Mesodermal cell (in vitro differentiated cells): ENCODE data around the gene C19orf38. TPM values are rescaled to one million over a fixed set of nuclear protein-coding genes. Genes with fewer than 3 reads are reported as not detected.

Experiments
- H3K27ac ChIP-seq: 2 replicates; pipeline ENCODE4 v1.7.0; 2013; ENCODE audit warnings: mild to moderate bottlenecking, low read depth, low read length, moderate library complexity; ENCODE audit not compliant: severe bottlenecking
- H3K36me3 ChIP-seq: 2 replicates; pipeline ENCODE4 v1.7.1; 2013; ENCODE audit warnings: mild to moderate bottlenecking, low read length, moderate library complexity; ENCODE audit not compliant: control insufficient read depth, insufficient read depth
- H3K4me1 ChIP-seq: one replicate; pipeline ENCODE4 v1.7.1; 2013; ENCODE audit warnings: mild to moderate bottlenecking, low read length; ENCODE audit not compliant: insufficient read depth, control insufficient read depth, poor library complexity, severe bottlenecking
- H3K4me3 ChIP-seq: 2 replicates; pipeline ENCODE4 v1.7.0; 2013; ENCODE audit warnings: low read length, control low read depth, mild to moderate bottlenecking; ENCODE audit not compliant: insufficient read depth, poor library complexity, severe bottlenecking; ENCODE audit errors: extremely low read depth
- H3K9me3 ChIP-seq: 2 replicates; pipeline ENCODE4 v1.7.1; 2013; ENCODE audit warnings: mild to moderate bottlenecking, low read length, moderate library complexity; ENCODE audit not compliant: control insufficient read depth
- WGBS, 2 experiments: methylation state at CpG; one replicate each; pipeline ENCODE4 v1.1.5; 2013; ENCODE audit warnings: missing lambda C conversion rate in 2 of 2; ENCODE audit not compliant: insufficient coverage in 2 of 2; 5-methylcytosine and 5-hydroxymethylcytosine counted together
- polyA plus RNA-seq, 2 experiments: library from polyadenylated mRNA; stranded (reverse); fragments of 50-300 nt; gene quantifications; one replicate each; pipeline ENCODE4 v1.2.3, GENCODE V29; 2013

Gene C19orf38, protein sequence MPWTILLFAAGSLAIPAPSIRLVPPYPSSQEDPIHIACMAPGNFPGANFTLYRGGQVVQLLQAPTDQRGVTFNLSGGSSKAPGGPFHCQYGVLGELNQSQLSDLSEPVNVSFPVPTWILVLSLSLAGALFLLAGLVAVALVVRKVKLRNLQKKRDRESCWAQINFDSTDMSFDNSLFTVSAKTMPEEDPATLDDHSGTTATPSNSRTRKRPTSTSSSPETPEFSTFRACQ
- 0.81 TPM for polyA plus RNA-seq (2013, experiment 1 of 2)
- polyA plus RNA-seq (2013, experiment 2 of 2): not detected

GRCh38 chr19:10848230-10848856 lies at the start of gene C19orf38:
Gene C19orf38 (plus strand): TSS chr19:10848415. CDS start chr19:10848509, 94 bp downstream.
- Histone ChIP-seq H3K4me1 (no peaks in the 10 kb centered on the region), H3K27ac (no peak within 1 kb of the TSS), H3K36me3 (no peaks in the 10 kb centered on the region), H3K9me3 (peaks cover 6% of the 10 kb centered on the region), H3K4me3 (no peak within 1 kb of the TSS)
- WGBS, 2 experiments: 78 to 82% methylated on average over 5 to 6 of the region's 14 CpGs

DNA sequence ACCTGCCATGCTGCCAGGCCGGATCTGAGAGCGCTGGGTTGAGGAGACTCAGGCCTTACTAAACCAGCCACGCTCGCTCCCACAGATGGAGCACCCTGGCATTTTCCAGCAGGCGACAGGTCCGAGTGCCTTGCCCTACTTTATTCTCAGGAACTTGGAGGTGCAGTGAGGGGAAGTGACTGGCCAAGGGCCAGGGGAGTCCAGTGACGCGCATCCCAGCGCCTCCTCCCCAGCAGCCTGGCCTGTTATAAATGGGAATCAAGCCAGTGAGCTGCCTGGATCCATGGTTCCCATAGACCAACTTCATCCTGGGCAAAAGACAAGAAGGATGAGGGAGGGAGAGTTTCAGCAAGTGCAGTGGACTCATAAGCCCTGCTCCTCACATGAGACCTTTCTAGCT lies 47.7 kb upstream of the C19orf38 start:
- Histone ChIP-seq H3K27ac (no peak overlapping the region), H3K36me3 (peaks cover 91% of the 10 kb centered on the region), H3K4me1 (no peaks in the 10 kb centered on the region), H3K4me3 (no peak overlapping the region), H3K9me3 (no peaks in the 10 kb centered on the region)
- 96 to 97% methylated on average over 9 of the region's 9 CpGs for WGBS, 2 experiments

- no peaks in the 10 kb centered on the region for H3K4me1 ChIP-seq
- WGBS, 2 experiments: 96 to 99% methylated on average over 5 of the region's 5 CpGs
- peaks cover 87% of the 10 kb centered on the region for H3K36me3 ChIP-seq
- H3K27ac ChIP-seq: no peak overlapping the region
- H3K9me3 ChIP-seq: no peaks in the 10 kb centered on the region
- H3K4me3 ChIP-seq: no peak overlapping the region
Observed at GRCh38 chr19:10802479-10802878, 45.7 kb upstream of the C19orf38 start.

- Histone ChIP-seq H3K4me3 (no peak overlapping the region), H3K36me3 (peaks cover 87% of the 10 kb centered on the region), H3K4me1 (no peaks in the 10 kb centered on the region), H3K9me3 (no peaks in the 10 kb centered on the region), H3K27ac (no peak overlapping the region)
- WGBS, 2 experiments: 94 to 98% methylated on average over 8 to 9 of the region's 9 CpGs
Observed at GRCh38 chr19:10803252-10803651, 45.0 kb upstream of the C19orf38 start.

DNA sequence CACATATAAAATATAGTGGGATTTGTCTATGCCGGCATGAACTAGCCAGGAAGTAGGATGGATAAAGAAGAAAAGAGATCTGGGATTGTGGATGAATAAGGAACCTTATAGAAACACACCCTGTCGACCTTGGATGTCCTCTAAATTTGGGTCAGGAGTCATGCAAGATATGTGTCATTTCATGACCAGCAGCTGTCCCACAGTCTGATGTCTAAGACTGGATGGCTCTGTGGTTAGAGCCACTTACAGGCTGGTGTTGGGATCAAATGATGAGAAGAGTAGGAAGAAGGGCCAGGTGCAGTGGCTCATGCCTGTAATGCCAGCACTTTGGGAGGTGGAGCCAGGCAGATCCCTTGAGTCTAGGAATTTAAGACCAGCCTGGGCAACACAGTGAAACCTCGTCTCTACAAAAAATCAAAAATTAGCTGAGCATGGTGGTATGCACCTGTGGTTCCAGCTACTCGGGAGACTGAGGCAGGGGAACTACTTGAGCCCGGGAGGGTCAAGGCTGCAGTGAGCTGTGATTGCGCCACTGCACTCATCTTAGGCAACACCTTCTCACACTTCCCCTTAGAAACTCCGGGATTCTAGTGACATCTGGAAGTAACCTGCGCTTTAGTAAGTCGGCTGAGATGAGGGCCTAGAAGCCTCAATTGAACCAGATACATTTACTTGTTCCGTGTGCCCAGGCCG lies 43.0 kb upstream of the C19orf38 start:
- Histone ChIP-seq H3K4me1 (peaks cover 3% of the 10 kb centered on the region), H3K36me3 (peaks cover 88% of the 10 kb centered on the region), H3K9me3 (no peaks in the 10 kb centered on the region), H3K27ac (no peak overlapping the region), H3K4me3 (no peak overlapping the region)
- 94 to 97% methylated on average over 10 to 11 of the region's 11 CpGs for WGBS, 2 experiments

DNA sequence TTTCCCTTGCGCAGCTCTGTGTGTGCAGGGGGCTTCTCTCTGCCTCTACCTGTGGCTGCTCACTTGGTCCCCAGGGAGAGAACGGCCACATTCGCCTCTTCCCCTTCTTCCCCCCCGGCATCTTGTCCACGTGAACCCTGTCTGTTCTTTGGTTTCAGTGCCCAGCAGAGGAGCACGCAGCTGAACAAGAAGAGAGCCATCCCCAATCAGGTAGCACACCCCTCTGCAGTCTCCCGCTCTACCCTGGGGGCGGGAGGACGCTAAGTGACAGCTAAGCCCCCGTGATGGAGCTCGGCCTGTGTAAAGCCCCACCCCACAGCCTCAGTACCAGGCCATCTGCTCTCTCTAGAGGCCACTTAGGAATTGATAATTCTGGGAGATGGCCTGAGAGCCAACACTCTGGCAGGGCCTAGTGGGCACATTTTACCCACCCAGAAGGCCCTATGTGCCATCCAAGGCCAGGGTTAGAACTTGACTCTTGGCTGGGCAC lies 42.4 kb upstream of the C19orf38 start:
- H3K36me3 ChIP-seq: peaks cover 88% of the 10 kb centered on the region
- H3K9me3 ChIP-seq: no peaks in the 10 kb centered on the region
- peaks cover 3% of the 10 kb centered on the region for H3K4me1 ChIP-seq
- no peak overlapping the region for H3K27ac ChIP-seq
- H3K4me3 ChIP-seq: no peak overlapping the region
- 98 to 100% methylated on average over 7 to 8 of the region's 11 CpGs for WGBS, 2 experiments

- Histone ChIP-seq H3K36me3 (peaks cover 80% of the 10 kb centered on the region), H3K4me3 (no peak overlapping the region), H3K9me3 (no peaks in the 10 kb centered on the region), H3K27ac (no peak overlapping the region), H3K4me1 (peaks cover 11% of the 10 kb centered on the region)
- 96 to 97% methylated on average over 10 of the region's 10 CpGs for WGBS, 2 experiments
Observed at GRCh38 chr19:10808937-10809649, 39.1 kb upstream of the C19orf38 start.

- Histone ChIP-seq H3K36me3 (peaks cover 79% of the 10 kb centered on the region), H3K4me3 (no peak overlapping the region), H3K9me3 (no peaks in the 10 kb centered on the region), H3K27ac (no peak overlapping the region), H3K4me1 (peaks cover 11% of the 10 kb centered on the region)
- WGBS, 2 experiments: 97 to 98% methylated on average over 8 to 13 of the region's 15 CpGs
Observed at GRCh38 chr19:10809651-10810285, 38.4 kb upstream of the C19orf38 start.

- peaks cover 12% of the 10 kb centered on the region for H3K4me1 ChIP-seq
Observed at GRCh38 chr19:10811391-10812111, 36.7 kb upstream of the C19orf38 start.

More at GRCh38 chr19:10811391-10812111, 36.7 kb upstream of the C19orf38 start:
- Histone ChIP-seq H3K9me3 (no peaks in the 10 kb centered on the region), H3K27ac (no peak overlapping the region), H3K4me3 (no peak overlapping the region), H3K36me3 (peaks cover 81% of the 10 kb centered on the region)
- 96 to 97% methylated on average over 12 to 17 of the region's 17 CpGs for WGBS, 2 experiments
